Endometrium (tissue), 2 donors: Measurements from ENCODE around the gene MEGF8.

Experiments used
- FAIRE-seq: peaks from 2 replicates; lab custom pipeline; 2012; peaks lifted over from hg19 to GRCh38; lab: Jason Lieb, UNC
- donor health status: control.
- donor health status: control.

MEGF8 gene

GRCh38 chr19:42421101-42421500 lies 95.7 kb downstream of the MEGF8 start:
- no peak for FAIRE-seq

DNA sequence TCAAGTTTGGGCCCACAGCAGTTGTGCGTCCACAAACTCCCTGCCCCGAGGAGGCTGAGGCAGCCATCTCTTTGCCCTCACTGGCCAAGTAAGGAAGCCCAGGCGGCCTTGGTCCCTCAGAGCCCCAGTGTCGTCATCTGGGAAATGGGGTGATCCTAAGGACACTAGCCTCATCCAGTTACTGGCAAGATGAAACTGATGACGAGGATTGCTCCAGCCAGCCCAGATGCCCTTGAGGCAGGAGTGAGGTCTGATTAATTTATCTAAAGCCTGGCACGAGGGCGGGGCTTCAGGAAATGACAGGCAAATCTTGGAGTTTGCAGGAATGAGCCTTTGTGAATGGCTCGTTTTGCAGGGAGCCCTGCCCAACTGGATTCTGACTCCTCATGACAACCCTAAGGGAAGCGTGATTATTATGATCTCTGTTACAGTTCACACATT lies 96.2 kb downstream of the MEGF8 start:
- no peak for FAIRE-seq

DNA sequence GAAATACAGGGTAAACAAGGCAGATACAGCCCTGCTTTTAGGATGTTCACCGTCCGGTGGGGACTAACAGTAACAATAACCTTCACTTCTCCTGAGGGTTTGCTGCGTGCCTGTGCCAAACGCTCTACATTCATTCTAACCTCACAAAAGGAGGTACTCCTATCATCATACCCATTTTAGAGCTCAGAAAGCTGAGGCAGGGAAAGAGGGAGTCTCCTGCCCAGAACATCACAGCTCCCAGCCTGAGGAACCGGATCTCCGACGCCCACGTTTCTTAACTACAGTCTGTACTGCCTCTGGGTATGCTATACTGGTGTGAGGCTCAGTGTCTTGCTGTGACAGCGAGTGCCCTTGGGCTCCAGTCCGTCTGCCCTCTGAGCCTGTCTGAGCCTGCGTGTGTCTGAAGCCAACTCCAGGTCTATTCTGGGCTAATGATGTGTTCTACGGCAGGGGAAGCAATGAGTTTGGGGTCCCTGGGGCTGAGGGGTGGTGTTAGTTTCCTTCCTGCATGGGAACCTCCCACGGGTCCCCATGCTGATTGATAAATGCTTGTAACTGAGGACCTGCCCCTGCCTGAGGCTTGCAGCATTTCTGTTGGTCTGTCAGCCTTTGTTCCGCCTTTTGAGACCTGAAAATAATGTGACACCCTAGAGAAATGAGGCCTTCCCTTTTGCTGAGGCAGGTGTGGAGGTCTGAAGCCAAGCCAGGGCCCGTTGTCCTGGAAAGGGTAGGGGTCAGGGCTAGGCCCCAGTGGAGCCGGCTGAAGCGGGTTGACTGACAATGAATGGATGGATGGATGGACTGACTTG lies 96.9 kb downstream of the MEGF8 start:
- no peak for FAIRE-seq

GRCh38 chr19:42422901-42423461 lies 97.5 kb downstream of the MEGF8 start:
- no peak for FAIRE-seq

DNA sequence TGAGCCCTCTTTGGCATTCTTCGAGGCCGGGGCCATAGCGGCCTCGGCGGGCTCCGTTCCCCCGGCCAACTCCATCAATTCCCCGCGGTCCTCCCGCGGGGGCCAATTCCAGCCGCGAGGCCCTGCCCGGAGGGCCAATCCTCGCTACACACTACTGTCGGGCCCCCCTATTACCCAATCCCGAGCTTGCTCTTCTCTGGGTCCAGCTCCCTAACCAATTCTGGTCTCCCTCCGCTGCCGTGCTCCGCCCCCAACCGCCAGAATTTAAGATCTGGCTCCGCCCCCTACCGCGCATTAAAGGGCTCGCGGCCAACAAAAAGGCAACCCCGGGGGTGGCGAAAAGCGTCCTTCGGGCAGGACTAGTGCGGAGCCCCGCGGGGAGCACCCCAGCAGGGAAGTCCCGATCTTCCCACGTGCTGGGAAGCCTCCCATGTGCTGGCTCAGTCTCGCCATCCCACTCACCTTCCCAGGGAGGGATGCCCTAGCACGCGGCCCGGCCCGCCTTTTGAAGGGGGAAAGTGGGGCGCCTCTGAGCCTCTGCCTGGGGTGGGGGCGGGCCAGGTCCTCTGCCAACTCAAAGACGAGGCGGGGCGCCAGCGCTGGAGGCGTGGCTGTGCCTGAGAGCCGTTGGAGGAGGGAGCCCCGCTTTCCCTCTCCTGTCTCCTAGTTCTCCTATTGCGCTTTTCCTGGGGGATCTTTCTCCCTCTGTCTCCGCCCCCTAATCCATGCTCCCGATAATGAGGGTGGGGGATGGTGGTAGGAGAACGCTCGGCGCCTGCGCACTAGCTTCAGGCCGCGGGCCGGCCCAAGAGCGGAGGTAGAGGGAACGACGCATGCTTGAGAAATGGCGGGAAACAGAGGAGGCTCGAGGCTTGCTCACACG lies 98.3 kb downstream of the MEGF8 start:
- FAIRE-seq: peak; percentile 72

GRCh38 chr19:42424345-42424707 lies 98.9 kb downstream of the MEGF8 start:
- FAIRE-seq: no peak

- FAIRE-seq: no peak
Observed at GRCh38 chr19:42424712-42425131, 99.3 kb downstream of the MEGF8 start.

DNA sequence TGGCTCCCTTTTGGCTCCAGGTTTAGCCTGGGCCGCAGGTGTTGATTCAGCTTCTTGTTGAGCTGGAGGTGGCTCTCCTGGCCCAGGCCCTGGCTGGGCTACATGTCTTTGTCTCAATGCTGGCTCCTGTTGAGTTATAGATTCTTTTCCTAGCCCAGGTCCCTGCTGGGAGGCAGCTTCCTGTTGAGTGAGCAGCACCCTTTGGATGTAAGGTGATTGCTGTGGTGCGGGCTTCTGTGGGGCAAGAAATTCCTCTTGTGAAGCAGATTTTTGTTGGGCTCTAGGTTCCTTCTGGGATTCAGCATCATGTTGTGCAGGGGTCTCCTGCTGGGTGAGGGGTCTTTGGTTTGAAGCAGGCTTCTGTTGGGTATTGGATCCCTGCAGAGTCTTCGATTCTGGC lies 101.2 kb downstream of the MEGF8 start:
- no peak for FAIRE-seq

GRCh38 chr19:42427313-42427712 lies 101.9 kb downstream of the MEGF8 start, which contains the start of gene LIPE:
Gene LIPE, minus strand, starts transcription at chr19:42427388. Its CDS starts 239 bp downstream, at chr19:42427149.
- FAIRE-seq: no peak
